Measurements from ENCODE around the gene HS6ST3.

Gene HS6ST3

GRCh38 chr13:96089749-96090239 lies at the start of gene HS6ST3:
HS6ST3 (plus strand) TSS chr13:96090107.
- TF ChIP-seq TEAD4 (IDR thresholded peaks at IDR 0.05), result no peak
- no peak for TF ChIP-seq CREB1 (IDR thresholded peaks at IDR 0.05; ENCODE audit: low read depth)
- TF ChIP-seq MAX (IDR thresholded peaks at IDR 0.05), result peak; percentile 24; the same call in 1 of the 2 replicates
- TF ChIP-seq TCF12 (IDR thresholded peaks at IDR 0.05; ENCODE audit: low read depth), result no peak

- TF ChIP-seq TEAD4 (IDR thresholded peaks at IDR 0.05), result no peak
These were observed 48.4 kb upstream of the HS6ST3 start for GRCh38 chr13:96041326-96042110.

- TF ChIP-seq MAX (IDR thresholded peaks at IDR 0.05) (no peak), TCF12 (IDR thresholded peaks at IDR 0.05; ENCODE audit: low read depth) (no peak), CREB1 (IDR thresholded peaks at IDR 0.05; ENCODE audit: low read depth) (no peak), TEAD4 (IDR thresholded peaks at IDR 0.05) (no peak), EGR1 (IDR thresholded peaks at IDR 0.05) (no peak), REST (IDR thresholded peaks at IDR 0.05; ENCODE audit: low read depth) (no peak), TAF1 (IDR thresholded peaks at IDR 0.05; ENCODE audit: low read depth) (no peak), USF1 (IDR thresholded peaks at IDR 0.05) (no peak), EP300 (IDR thresholded peaks at IDR 0.05; ENCODE audit: borderline replicate concordance) (no peak), FOXM1 (IDR thresholded peaks at IDR 0.05; ENCODE audit: borderline replicate concordance, low read depth) (no peak), YY1 (IDR thresholded peaks at IDR 0.05; ENCODE audit: low read depth) (no peak), RAD21 (IDR thresholded peaks at IDR 0.05; ENCODE audit: low read depth) (no peak), NFIC (IDR thresholded peaks at IDR 0.05) (no peak), ZBTB7A (IDR thresholded peaks at IDR 0.05; ENCODE audit: low read depth) (no peak), CEBPB (IDR thresholded peaks at IDR 0.05) (no peak)
These were observed 45.7 kb upstream of the HS6ST3 start for GRCh38 chr13:96044238-96044637.

DNA sequence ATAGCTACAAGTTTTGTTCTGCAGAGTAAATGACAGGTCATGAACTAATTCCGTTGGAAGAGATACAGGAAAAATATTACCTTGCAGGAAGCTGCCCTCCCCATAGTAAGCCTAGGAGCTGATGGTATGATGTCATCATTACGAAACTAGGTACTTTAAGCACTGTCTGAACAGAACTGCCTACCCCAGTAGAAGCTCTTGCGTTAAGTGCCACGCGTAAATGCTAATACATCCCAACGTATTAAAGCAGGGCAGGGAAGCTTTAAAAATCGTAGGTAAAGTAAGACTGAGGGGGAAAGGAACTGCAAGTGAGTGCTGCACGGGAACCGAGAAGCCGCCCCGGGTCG lies 37.3 kb upstream of the HS6ST3 start:
- no peak for TF ChIP-seq NFIC (IDR thresholded peaks at IDR 0.05)
- TF ChIP-seq TCF12 (IDR thresholded peaks at IDR 0.05; ENCODE audit: low read depth), result no peak
- TF ChIP-seq EP300 (IDR thresholded peaks at IDR 0.05; ENCODE audit: borderline replicate concordance), result no peak
- no peak for TF ChIP-seq ZBTB7A (IDR thresholded peaks at IDR 0.05; ENCODE audit: low read depth)
- no peak for TF ChIP-seq REST (IDR thresholded peaks at IDR 0.05; ENCODE audit: low read depth)
- TF ChIP-seq CREB1 (IDR thresholded peaks at IDR 0.05; ENCODE audit: low read depth), result peak; percentile 63
- no peak for TF ChIP-seq TAF1 (IDR thresholded peaks at IDR 0.05; ENCODE audit: low read depth)
- no peak for TF ChIP-seq FOXM1 (IDR thresholded peaks at IDR 0.05; ENCODE audit: borderline replicate concordance, low read depth)

DNA sequence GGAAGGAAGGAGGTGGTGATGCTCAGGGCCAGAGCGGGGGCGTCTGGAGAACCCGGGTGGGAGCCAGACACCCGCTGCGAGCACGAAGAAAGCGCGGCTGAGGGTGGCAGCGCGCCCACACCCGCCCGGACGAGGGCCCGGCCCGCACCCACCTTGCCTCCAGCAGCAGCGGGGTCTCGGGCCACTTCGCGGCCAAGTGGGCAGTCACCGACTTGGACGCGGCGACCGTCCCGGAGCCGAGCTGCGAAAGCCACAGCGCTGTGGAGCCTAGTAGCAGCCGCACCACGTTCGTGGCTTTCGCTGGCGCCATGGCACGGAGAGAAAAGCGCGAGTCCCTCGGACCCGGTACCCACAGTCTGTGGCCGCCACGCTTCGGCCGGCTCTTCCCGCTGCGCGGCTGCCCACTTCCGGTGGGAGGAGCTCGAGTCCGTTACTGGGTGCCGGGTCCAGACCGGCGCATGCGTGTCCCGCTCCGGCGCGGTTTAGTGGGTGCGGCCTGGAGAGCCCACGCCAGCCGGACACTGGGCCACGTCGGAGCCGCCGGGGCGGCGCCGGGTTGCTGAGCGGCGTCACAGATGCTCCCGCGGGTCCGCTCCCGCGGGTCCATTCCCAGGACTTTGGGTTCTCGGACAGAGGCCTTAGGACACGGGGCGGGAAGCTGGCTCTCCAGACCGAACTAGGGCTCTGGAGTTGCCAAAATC lies 36.8 kb upstream of the HS6ST3 start, which contains the start of gene UGGT2:
UGGT2 (minus strand) TSS at position 399 of the 701 bp plus-strand sequence; CDS start at position 310, 89 bp downstream.
- TF ChIP-seq TAF1 (IDR thresholded peaks at IDR 0.05; ENCODE audit: low read depth) (peak; percentile 79), TCF12 (IDR thresholded peaks at IDR 0.05; ENCODE audit: low read depth) (no peak), EP300 (IDR thresholded peaks at IDR 0.05; ENCODE audit: borderline replicate concordance) (no peak), YY1 (IDR thresholded peaks at IDR 0.05; ENCODE audit: low read depth) (0 out of 2 replicates have a peak, but pooled peaks have one; percentile 58), REST (IDR thresholded peaks at IDR 0.05; ENCODE audit: low read depth) (no peak), CEBPB (IDR thresholded peaks at IDR 0.05) (no peak), MAX (IDR thresholded peaks at IDR 0.05) (peak; percentile 93), EGR1 (IDR thresholded peaks at IDR 0.05) (peak; percentile 61), RAD21 (IDR thresholded peaks at IDR 0.05; ENCODE audit: low read depth) (no peak), ZBTB7A (IDR thresholded peaks at IDR 0.05; ENCODE audit: low read depth) (peak; percentile 55; the same call in 1 of the 2 replicates), USF1 (IDR thresholded peaks at IDR 0.05) (no peak), FOXM1 (IDR thresholded peaks at IDR 0.05; ENCODE audit: borderline replicate concordance, low read depth) (no peak), TEAD4 (IDR thresholded peaks at IDR 0.05) (no peak), CREB1 (IDR thresholded peaks at IDR 0.05; ENCODE audit: low read depth) (peak; percentile 44), NFIC (IDR thresholded peaks at IDR 0.05) (0 out of 2 replicates have a peak, but pooled peaks have one; percentile 15)
